ENCODE measurements around the gene RARRES1. TPM values are rescaled to one million over a fixed set of nuclear protein-coding genes. Genes with fewer than 3 reads are reported as not detected.

Gene RARRES1
- total RNA-seq, 1 experiment from 2014 or later, result 0.20 TPM

- BruUV-seq (replicated peaks), result no TSS peak
- ChIA-PET POLR2A (no interaction called here), RAD21 (ENCODE audit: low non-redundant PET in 1 of 2, low total read pairs in 2 of 2, uncharacterized antibody in 2 of 2, unreplicated experiment in 2 of 2) (no interaction called here), CTCF (no interaction called here)
- no peak overlapping the region for H3K9ac ChIP-seq (ENCODE audit: low read length)
- no peak for ATAC-seq
- H3K27me3 ChIP-seq (ENCODE audit: insufficient read depth, low read length), result no peaks in the 10 kb centered on the region
- no peak for DNase-seq (ENCODE audit: low read depth, low spot score)
- H3K9me2 ChIP-seq (ENCODE audit: insufficient read depth), result no peaks in the 10 kb centered on the region
- no peak overlapping the region for H3K27ac ChIP-seq (ENCODE audit: low read depth, low read length)
- no peak for TF ChIP-seq POLR2AphosphoS5 (IDR thresholded peaks at IDR 0.05; ENCODE audit: low read depth, low read length)
- no peak for TF ChIP-seq ZNF274 (IDR thresholded peaks at IDR 0.05; ENCODE audit: low read depth, low read length)
- no peak for TF ChIP-seq CBX3 (IDR thresholded peaks at IDR 0.05; ENCODE audit: low read depth)
- no peak for TF ChIP-seq EGR1 (IDR thresholded peaks at IDR 0.05; ENCODE audit: low read depth)
- no peak for TF ChIP-seq RAD21 (IDR thresholded peaks at IDR 0.05; ENCODE audit: low read depth)
- TF ChIP-seq TCF7L2 (IDR thresholded peaks at IDR 0.05; ENCODE audit: borderline replicate concordance, extremely low read depth, insufficient read depth, insufficient read length), result no peak
- TF ChIP-seq JUND (IDR thresholded peaks at IDR 0.05), result no peak
- no peak for TF ChIP-seq SRF (IDR thresholded peaks at IDR 0.05; ENCODE audit: low read depth)
- no peak for TF ChIP-seq ATF3 (IDR thresholded peaks at IDR 0.05)
- TF ChIP-seq CTCF (IDR thresholded peaks at IDR 0.05 in 2 of 3, conservative IDR thresholded peaks at IDR 0.05 in 1 of 3; ENCODE audit: borderline replicate concordance in 1 of 3, insufficient read depth in 1 of 3, low read depth in 2 of 3, low read length in 2 of 3), result no peak
- no peak for TF ChIP-seq FOSL1 (IDR thresholded peaks at IDR 0.05; ENCODE audit: low read depth)
- no peak for TF ChIP-seq EZH2phosphoT487 (IDR thresholded peaks at IDR 0.05; ENCODE audit: borderline replicate concordance)
- TF ChIP-seq MAX (IDR thresholded peaks at IDR 0.05), result no peak
- TF ChIP-seq REST (IDR thresholded peaks at IDR 0.05; ENCODE audit: low read depth), result no peak
- TF ChIP-seq YY1 (IDR thresholded peaks at IDR 0.05; ENCODE audit: extremely low read depth, insufficient replicate concordance, low read depth, low read length), result no peak
- H3K9me3 ChIP-seq (ENCODE audit: control insufficient read depth in 1 of 2, insufficient read depth in 1 of 2, low read depth in 1 of 2, low read length in 2 of 2), result no peaks in the 10 kb centered on the region
- intact Hi-C loops (cut with micrococcal nuclease), result no loop called here
- no peaks in the 10 kb centered on the region; a peak in 1 of 4 replicates for H3K36me3 ChIP-seq (ENCODE audit: control insufficient read depth in 1 of 2, insufficient read depth in 2 of 2, low read length in 2 of 2)
- no peaks in the 10 kb centered on the region for H3K4me1 ChIP-seq (ENCODE audit: control insufficient read depth in 1 of 2, insufficient read depth in 2 of 2, low read length in 2 of 2)
- H4K20me1 ChIP-seq (ENCODE audit: insufficient read depth), result no peaks in the 10 kb centered on the region
- H3K4me2 ChIP-seq (ENCODE audit: low read length), result no peak overlapping the region
- H3K4me3 ChIP-seq (replicated peaks in 1 of 2; ENCODE audit: low read depth in 1 of 2, low read length in 2 of 2), result no peak overlapping the region
- H3K79me2 ChIP-seq (ENCODE audit: insufficient read depth, low read length), result no peaks in the 10 kb centered on the region
- H2AFZ ChIP-seq (ENCODE audit: low read depth, low read length, poor library complexity, severe bottlenecking), result no peak overlapping the region
These were observed 12.5 kb upstream of the RARRES1 start for GRCh38 chr3:158744567-158745288.

Data from HCT116 (cell line).